Suprapubic skin (tissue), 3 donors: Measurements from ENCODE around the gene SPAG7.

Experiments
- EP300 ChIP-seq: sonication (generic); formaldehyde crosslinking; IDR thresholded peaks from one replicate; pipeline ENCODE4 v1.6.1; 2017; ENCODE audit warnings: antibody characterized with exemption
- POLR2A ChIP-seq, 2 donors: fragments of 450-650 bp; IDR thresholded peaks; one replicate each; pipeline ENCODE4 v1.6.1; 2017; ENCODE audit warnings: antibody characterized with exemption in 2 of 2, mild to moderate bottlenecking in 2 of 2, moderate library complexity in 2 of 2
- TF ChIP-seq, protein P1 (sequence below), 2 donors: fragments of 200-600 bp in 1 of 2; fragments of 450-650 bp in 1 of 2; sonication (generic) in 1 of 2; IDR thresholded peaks; one replicate each; pipeline ENCODE4 v1.5.1; 2016 to 2019; ENCODE audit warnings: antibody characterized with exemption in 2 of 2, mild to moderate bottlenecking in 1 of 2, moderate library complexity in 1 of 2

DNA sequence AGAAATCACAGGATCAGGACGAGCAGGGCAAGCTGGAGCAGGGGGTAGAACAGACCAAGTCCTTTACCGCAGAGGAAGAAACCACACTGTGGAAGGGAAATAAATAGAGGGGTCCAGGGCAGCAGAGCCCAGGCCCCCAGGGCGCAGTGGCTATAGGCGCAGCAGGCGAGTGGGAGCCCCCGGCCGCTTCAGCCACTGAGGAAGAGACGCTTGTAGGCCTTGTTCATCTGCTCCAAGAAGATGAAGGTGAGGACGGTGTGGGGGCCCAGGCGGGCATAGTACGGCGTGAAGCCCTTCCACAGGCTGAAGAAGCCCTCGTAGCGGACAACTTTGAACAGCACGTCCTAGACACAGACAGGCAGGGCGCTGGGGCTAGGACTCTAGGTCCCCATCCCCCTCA lies 30.1 kb downstream of the SPAG7 start:
- TF ChIP-seq, protein P1, sequence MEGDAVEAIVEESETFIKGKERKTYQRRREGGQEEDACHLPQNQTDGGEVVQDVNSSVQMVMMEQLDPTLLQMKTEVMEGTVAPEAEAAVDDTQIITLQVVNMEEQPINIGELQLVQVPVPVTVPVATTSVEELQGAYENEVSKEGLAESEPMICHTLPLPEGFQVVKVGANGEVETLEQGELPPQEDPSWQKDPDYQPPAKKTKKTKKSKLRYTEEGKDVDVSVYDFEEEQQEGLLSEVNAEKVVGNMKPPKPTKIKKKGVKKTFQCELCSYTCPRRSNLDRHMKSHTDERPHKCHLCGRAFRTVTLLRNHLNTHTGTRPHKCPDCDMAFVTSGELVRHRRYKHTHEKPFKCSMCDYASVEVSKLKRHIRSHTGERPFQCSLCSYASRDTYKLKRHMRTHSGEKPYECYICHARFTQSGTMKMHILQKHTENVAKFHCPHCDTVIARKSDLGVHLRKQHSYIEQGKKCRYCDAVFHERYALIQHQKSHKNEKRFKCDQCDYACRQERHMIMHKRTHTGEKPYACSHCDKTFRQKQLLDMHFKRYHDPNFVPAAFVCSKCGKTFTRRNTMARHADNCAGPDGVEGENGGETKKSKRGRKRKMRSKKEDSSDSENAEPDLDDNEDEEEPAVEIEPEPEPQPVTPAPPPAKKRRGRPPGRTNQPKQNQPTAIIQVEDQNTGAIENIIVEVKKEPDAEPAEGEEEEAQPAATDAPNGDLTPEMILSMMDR (IDR thresholded peaks at IDR 0.05) = no peak
- TF ChIP-seq POLR2A (IDR thresholded peaks at IDR 0.05) (no peak), EP300 (no peak)
